Esophagus squamous epithelium (tissue), 4 donors: Measurements from ENCODE around the gene PRRG3.

Source experiments
- POLR2A ChIP-seq, 4 donors: fragments of 450-650 bp; IDR thresholded peaks; one replicate each; pipeline ENCODE4 v1.6.1; 2017; ENCODE audit warnings: antibody characterized with exemption in 4 of 4, mild to moderate bottlenecking in 4 of 4, moderate library complexity in 3 of 4
- TF ChIP-seq, protein P1 (sequence below), 6 experiments: fragments of 450-650 bp in 4 of 6; fragments of 200-600 bp in 2 of 6; sonication (generic) in 2 of 6; IDR thresholded peaks; one replicate each; pipeline ENCODE4 v1.5.1; 2016 to 2019; ENCODE audit warnings: antibody characterized with exemption in 6 of 6, mild to moderate bottlenecking in 4 of 6, moderate library complexity in 4 of 6

DNA sequence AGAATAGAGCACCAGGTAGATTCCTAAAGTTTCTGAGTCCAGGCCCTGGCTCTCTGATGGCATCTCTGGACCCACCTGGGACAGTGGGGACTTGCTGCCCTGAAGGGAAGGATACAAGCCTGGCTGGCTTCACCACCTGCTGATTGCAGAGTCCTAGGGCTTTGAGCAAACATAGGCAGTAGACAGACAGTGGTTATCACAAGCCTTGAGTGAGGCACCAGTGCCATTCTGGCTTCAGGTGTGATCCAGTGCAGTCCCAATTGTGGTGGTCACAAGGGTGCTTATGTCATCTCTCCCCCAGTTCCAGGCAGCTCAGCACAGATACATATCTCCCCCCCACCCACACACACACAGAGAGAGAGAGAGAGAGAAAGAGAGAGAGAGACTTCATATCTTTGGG, 6.6 kb upstream of the PRRG3 start:
- TF ChIP-seq, protein P1, sequence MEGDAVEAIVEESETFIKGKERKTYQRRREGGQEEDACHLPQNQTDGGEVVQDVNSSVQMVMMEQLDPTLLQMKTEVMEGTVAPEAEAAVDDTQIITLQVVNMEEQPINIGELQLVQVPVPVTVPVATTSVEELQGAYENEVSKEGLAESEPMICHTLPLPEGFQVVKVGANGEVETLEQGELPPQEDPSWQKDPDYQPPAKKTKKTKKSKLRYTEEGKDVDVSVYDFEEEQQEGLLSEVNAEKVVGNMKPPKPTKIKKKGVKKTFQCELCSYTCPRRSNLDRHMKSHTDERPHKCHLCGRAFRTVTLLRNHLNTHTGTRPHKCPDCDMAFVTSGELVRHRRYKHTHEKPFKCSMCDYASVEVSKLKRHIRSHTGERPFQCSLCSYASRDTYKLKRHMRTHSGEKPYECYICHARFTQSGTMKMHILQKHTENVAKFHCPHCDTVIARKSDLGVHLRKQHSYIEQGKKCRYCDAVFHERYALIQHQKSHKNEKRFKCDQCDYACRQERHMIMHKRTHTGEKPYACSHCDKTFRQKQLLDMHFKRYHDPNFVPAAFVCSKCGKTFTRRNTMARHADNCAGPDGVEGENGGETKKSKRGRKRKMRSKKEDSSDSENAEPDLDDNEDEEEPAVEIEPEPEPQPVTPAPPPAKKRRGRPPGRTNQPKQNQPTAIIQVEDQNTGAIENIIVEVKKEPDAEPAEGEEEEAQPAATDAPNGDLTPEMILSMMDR (IDR thresholded peaks at IDR 0.05), result no peak
- no peak for TF ChIP-seq POLR2A (IDR thresholded peaks at IDR 0.05)
